Measurements from ENCODE around the gene WFDC12.

Gene WFDC12

DNA sequence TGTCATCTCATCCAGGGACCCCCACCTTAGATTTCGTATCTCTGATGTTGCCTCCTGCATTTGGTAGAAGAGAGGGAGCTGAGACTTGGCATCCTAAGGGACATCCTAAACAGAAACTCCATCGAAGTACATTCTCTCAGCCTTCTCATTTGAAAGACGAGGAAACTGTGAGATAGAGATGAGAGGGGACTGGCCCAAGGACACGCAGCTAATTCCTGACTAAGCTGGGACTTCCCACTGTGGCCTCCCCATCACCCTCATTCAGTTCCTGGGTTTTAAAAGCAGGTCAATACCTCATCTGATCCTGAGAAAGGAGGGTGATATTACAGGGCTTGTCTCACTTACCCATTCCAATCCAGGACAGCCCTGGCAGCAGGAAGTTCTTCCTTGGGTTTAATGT is 8.4 kb downstream of the WFDC12 start:
- FAIRE-seq (no peak), DNase-seq (ENCODE audit: low spot score) (no peak)

DNA sequence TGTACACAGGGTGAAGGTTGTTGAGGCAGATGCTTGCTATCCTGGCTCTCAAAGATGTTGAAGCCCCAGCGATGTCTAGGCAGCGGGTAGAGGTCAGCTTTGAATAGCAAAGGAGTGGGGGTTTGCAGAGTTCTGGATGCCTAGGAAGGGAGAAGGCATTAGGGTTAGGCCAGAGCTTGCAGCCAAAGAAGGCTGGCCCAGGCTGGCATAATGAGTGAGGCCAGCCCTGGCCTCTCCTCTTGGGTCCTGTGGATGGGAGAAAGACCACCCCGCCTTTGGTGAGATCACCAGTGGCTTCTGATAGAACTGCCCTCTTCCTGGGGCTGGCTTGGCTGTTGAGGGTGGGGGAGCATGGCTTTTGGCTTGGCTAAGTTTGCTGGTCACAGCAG is 8.9 kb downstream of the WFDC12 start:
- no peak for FAIRE-seq
- DNase-seq (ENCODE audit: low spot score): no peak

DNA sequence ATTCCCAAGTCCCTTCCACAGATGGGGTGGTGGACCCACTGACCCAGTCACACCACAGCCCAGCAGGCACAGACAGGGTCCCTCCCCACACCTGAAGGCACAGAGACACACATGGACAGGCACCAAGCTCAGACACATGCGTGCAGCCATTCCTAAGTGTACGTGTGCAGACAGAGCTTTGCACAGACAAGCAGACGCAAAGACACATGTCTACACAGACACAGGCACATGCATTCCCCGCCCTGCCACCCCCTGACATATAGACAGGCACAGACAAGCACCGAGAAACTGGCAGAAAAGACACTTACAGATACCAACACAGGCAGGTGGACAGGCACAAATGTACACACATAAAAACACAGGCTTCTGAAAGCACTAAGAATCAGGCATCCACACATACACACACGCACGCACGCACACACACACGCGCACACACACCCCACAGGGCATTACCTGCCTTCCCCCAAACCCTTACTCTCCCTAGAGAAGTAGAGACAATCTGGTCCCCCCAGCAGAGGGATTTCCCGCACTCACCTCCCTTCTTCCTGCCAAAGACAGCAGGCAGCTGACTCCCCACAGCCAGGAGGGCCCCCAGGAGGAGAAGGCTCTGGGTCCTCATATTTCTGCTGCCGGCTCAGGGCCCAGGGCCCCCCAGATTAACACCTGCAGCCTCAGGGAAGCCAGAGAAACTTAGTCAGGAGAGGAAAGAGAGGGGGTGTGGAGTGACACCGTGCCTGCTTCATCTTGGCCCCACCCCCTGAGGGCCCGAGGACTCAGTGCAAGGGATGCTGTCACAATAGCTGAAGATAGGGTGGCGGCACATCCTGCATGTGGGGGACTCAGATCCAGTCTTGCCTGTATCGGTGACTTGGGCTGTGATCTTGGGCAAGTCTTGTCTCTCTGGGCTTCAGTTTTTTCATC is 9.5 kb downstream of the WFDC12 start, which contains the start of gene WFDC5:
Gene WFDC5 (minus strand): TSS at position 710 of the 921 bp plus-strand sequence. CDS start 91 bp downstream, at position 619.
- DNase-seq (ENCODE audit: low spot score): no peak
- no peak for FAIRE-seq

DNA sequence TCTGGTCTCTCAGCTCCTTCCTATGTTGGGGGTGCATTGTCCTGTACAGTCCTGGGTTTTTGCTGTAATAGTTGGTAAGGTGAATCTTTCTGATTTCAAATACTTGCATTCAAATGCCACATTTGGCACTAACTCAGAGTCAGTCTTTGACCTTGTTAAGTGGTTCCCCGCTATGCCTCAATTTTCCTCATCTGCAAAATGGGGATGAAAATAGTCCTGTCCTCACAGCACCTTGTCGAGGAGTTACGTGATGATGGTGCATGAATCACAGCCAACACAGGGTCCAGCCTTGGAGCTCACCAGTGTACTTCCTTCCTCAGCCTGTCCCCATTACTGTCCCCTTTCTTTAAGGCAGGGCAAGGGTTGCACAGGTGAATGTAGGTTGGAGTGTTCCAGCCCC is 10.4 kb downstream of the WFDC12 start:
- FAIRE-seq (no peak), DNase-seq (ENCODE audit: low spot score) (no peak)

DNA sequence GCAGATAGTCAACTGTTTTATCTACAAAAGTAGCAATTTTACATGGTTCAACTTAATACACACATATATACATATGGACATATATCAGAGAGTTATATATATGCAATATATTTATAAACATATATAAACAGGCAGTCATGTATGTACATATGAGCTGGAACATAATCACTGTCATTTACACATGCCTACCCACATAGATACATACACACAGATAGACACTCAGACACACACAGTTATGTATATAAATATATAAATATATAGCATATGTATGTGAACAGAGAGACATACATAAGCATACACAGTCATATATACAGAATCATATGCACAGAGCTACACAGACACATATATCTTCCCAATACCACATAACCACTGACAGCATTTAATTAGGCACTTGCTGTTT is 11.5 kb downstream of the WFDC12 start:
- FAIRE-seq (no peak), DNase-seq (ENCODE audit: low spot score) (no peak)

DNA sequence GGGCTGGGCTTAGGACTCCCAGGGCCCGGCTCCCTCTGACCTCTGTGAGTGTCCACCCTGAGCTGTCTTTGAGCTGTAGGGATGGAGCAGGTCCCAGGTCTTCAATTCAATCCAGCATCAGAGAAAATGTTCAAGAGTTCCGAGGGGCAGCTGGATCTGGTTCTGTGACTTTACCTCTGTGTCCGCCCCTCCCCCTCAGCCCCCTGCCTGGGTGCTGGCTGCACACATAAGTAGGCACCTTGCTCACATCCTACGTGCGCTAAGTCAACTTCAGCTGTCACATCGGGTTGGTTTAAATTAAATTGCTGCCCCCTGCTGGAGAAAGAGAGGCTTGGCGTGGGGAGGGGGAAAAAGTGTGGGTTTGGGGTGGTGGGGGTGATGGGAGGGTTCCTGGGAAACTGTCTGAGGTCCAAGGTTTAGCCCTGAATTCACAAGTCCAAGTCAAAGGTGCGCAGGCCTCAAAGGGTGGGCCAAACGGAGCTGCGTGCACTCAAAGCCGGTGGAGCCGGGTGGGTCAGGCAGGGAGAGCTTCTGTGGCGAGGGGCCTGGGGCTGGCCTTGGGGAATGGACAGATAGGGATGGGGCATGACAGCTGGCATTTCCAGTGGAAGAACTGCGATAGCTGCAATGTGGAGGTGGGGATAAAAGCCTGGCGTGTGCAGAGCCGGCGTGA is 12.3 kb downstream of the WFDC12 start:
- no peak for DNase-seq (ENCODE audit: low spot score)
- no peak for FAIRE-seq

DNA sequence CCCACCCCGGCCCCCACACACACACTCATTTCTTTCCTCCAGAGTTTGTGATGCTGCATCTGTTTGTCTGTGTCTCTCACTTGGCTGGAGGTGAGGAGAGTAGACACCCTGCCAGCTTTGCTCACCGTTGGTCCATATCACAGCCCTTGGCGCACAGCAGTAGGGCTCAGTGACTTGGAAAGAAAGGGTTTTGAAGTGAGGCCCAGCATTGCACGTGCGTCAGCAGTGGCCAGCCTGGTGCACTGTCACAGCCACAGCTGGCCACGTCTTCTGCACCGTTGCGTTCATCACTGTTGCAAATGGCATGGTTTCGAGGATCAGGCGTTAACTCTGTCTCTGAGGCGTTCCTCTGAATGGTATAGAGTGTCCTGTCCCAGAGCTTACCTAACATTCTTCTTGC is 13.0 kb downstream of the WFDC12 start:
- DNase-seq (ENCODE audit: low spot score): no peak
- no peak for FAIRE-seq

DNA sequence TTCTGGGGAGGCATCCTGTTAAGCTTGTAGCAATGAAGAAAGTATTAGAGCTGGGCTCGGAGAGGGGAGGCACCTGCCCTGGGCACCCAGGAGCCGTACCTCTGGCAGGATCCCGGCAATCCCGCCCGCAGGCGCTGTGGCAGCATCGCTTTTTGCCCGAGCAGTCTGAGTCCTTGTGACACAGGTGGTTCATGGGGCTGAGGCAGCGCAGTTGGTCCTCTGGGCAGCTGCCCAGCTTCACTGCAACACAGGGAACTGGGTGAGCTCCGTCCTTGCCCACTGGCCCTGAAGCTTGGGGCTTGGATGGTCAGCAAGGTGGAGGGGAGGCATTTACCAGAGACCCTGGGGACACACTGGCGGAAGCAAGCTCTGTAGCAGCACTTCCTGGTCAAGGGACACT is 14.0 kb downstream of the WFDC12 start:
- FAIRE-seq: no peak
- no peak for DNase-seq (ENCODE audit: low spot score)

DNA sequence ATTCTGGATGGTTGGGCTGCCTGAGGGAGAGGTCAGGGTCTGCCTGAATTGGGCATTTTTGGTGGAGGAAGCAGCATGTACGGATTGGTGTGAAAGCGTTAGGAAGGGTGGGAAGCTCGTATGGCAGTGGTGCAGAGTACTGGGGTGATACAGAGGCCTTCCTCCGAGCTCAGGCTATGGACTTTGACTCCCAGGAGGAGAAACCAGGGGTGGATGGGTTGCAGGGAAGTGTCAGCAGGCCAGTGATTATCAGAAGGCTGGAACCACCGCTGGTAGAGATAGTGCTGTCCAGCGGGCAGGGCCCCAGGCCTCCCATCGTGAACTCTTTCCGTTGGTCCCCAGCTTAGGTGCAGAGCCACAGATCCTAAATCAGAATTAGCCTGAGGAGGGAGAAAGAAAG is 14.6 kb downstream of the WFDC12 start:
- FAIRE-seq: no peak
- no peak for DNase-seq (ENCODE audit: low spot score)

DNA sequence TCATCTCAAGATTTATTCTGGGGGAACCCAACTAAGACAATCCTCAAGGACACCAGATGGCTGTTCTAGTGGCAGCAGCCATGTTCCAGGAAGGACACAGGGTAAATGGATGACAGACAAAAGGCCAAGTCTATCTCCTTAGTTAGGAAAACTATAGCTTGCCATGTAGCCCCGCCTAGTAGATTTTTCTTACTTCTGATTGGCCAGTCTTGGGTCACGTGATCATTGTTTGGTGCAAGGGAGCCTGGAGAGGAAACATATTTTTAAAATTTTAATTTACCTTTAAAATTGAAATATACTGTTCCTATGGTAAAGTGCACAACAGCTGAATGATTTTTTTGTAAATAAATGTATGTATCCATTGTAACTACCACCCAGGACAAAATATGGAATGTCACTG is 18.9 kb downstream of the WFDC12 start:
- no peak for FAIRE-seq
- DNase-seq (ENCODE audit: low spot score): no peak

DNA sequence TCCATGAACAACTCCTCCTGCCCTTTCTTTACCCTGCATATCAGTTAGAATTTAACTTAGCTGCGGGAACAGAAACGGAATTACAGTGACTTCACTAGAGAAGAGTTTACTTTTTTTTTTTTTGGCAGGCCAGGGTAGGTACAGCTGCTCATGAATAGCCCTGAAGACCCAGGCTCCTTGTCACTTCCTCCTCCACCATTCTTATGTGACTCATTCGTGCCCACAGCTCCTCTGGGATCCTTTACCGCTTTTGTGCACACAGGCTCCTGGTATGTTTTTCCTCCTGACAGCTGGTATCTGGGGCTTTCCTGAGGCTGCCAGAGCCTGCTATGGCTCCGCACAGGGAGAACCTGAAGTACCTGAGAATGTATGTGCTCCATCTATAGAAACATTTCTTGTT is 19.5 kb downstream of the WFDC12 start:
- DNase-seq (ENCODE audit: low spot score) (peak; percentile 95), FAIRE-seq (peak; percentile 27)

DNA sequence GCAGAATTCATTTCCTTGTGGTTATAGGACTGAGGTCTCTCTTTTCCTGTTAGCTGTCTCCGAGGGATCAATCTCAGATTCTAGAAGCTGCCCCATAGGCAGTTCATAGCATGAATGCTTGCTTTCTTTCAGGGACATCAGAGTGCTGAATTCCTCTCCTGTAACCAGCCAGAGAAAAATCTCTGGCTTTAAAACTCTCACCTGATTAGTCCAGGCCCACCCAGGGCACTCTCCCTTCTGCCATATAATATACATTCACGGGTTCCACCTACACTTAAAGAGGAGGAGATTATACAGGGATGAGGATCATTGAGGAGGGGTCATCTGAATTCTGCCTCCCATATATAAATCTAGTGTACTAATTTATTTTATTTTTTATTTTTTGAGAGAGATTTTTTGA is 21.2 kb downstream of the WFDC12 start:
- no peak for FAIRE-seq
- no peak for DNase-seq (ENCODE audit: low spot score)

DNA sequence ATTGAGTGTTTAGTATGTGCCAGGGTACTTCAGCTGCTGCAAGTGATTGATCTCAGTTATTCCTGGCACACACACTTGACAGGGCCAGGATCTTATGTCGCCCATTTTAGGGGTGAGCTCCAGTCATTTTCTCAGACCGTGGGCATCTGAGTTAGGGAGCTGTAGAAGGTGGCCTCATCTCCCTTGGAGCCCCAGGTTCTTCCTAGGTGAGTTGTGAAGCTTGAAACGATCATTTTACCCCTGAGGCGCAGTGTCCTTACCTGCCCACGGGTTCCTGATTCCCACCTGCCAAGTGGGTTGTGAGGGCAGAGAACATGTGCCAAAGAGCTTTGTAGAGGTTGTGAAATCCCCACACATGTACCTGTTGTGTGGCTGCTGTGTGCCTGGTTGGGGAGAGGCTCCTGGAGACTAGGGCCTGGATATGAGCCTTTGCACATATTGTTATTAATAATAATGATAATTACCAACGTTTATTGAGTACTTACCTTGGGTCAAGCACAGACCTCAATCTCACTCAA is 22.9 kb downstream of the WFDC12 start:
- DNase-seq (ENCODE audit: low spot score): no peak
- FAIRE-seq: no peak

DNA sequence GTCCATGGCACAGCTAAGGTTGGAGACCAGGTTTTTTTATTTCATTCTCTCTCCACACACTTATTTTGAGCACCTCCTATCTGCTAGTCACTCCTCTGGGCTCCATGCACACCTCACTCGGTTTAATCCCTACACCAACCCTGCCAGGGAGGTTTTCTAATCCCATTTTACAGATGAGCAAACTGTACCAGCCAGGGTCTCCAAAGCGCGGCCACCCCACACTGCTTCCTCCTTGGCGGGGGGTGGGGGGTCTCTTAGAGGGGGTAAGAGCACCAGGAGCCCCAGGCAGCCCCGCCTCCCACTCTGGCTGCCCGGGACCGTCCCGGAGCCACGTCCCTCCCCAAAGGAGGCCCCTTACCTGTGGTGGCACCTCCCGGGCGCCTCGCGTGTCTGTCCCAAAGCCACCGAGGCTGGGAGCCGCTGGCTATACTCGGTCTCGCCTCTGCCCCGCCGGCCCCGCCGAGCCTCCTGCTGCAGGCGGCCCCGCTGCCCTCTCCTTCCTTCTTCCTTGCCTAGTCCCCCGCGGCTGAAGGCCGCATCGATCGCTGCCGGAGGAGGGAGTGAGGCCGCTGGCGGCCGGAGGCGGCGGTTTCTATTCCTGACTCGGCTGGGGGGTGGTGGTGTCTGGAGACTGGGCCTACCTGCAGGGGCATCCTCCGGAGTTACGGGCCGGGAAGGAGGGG is 23.6 kb downstream of the WFDC12 start, which contains the start of gene KCNS1:
Gene KCNS1 (minus strand): TSS at position 565 of the 683 bp plus-strand sequence. CDS start 1,891 bp downstream, outside the sequence.
- FAIRE-seq (no peak), DNase-seq (ENCODE audit: low spot score) (no peak)

DNA sequence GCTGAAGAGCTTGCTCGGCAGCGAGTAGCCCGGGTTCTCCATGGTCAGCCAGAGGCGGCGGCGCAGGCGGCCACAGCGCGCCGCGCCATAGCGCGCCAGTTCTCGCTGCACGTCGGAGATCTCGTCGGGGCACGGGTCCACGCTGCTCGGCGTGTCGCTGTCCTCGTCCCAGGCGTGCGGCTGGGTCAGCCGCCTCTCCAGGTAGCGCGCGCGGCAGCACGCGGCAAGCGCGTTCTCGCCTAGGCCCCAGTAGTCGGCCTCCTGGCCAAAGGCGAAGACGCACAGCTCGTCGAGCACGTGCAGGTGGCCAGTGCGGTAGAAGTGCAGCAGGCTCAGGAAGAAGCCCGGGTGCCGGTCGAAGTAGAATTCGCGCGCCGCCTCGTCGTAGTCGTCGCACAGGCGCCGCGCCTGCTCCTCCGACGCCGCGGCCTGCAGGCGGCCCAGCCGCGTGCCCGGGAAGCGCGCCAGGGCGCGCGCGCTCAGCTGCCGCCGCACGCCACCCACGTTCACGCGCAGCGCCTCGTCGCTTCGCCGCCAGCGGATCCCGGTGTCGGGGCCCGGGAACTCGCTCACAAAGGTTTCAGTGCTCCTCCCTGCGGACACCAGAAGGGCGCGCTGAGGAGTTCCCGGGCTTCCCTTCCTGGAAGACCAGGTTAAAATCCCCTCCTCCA is 26.0 kb downstream of the WFDC12 start:
- FAIRE-seq (no peak), DNase-seq (ENCODE audit: low spot score) (no peak)

DNA sequence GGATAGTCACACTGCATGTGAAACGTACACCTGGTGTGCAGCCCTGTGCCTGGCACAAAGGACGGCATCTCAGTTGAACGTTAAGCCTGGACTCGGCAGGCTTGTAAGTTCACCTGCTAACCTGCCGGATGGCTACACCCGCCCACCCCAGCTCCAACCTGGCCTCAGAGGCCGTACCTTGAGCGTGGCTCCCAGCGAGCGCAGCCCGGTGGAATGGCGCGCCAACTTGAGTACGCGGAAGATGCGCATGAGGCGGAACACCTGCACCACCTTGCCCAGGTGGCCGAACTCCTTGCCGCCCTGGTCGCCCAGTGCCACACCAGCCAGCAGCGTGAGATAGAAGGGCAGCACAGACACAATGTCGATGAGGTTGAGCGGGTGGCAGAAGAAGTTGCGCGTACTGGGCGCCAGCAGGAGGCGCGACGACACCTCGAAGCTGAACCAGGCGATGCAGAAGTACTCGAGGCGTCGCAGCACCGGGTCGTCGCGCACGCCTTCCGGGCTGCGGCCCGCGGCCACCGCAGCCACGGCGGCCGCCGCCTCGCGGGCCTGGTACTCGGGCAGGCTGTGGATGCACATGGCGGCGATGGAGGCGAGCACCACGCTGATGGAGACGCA is 26.7 kb downstream of the WFDC12 start:
- FAIRE-seq (no peak), DNase-seq (ENCODE audit: low spot score) (no peak)

DNA sequence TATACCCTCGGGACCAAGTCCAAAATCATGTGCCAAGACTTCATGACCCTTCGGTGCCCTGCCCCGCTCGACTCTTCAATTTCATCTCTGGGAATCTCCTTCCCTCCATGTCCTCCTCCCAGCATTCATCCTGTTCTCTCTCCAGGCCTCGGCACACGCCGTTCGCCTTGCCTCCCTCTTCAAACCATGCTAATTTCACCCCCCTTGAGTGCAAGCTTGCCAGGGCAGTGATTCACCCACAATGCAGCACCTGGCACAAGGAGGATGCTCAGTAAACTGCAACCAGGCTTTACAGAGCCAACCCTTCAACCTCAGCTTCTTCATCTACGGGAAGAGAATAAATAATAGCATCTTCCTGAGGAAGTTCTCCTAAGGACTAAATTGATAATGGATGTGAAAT is 27.5 kb downstream of the WFDC12 start:
- no peak for FAIRE-seq

DNA sequence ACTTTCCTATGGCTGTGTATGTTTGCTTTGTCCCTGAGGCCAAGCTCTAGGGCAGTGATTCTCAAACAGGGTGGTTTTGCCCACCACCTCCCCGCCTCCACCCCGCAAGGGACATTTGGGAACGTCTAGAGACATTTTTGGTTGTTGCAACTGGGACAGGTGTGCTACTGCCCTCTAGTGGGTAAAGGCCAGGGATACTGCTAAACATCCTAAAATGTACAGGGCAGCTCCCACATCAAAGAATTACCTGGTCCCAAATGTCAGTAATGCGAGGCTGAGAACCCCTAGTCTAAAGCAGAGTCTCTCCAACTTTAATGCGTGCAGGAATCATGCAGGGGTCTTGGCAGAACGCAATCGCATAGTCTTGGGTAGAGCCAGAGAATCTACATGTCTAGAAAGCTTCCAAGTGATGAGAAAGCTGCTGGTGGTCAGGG is 28.4 kb downstream of the WFDC12 start:
- FAIRE-seq (peak; percentile 84), DNase-seq (ENCODE audit: low spot score) (peak; percentile 78)

More for the DNA sequence above, 27.5 kb downstream of the WFDC12 start:
- no peak for DNase-seq (ENCODE audit: low spot score)

DNA sequence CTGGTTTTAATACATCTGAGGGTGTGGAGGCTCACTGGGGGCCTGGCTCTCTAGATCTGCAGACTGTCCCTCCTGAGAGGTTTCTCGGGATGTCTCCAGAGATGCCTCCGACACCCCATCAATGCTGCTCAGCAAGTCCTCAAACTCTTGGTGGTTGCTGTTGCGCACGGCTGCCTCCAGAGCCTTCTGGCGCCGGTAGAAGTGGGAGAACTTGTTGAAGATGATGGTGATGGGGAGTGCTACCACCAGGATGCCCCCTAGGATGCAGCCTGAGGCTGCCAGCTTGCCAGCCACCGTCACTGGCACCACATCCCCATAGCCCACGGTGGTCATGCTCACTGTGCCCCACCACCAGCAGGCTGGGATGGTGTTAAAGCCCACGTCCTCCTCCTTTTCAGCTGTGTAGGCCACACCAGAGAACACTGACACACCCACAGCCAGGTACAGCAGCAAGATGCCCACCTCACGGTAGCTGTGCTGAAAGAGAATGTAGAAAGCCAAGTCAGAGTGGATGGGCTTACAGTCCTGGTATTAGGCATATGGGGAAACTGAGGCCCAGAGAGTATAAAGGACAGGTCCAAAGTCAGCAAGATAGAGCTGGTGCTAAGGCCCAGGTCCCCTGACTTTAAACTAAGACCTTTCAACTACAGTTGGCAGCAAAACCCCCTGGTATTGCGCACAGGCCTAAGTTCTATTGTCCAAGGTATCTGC is 29.2 kb downstream of the WFDC12 start:
- FAIRE-seq: peak; percentile 27

DNA sequence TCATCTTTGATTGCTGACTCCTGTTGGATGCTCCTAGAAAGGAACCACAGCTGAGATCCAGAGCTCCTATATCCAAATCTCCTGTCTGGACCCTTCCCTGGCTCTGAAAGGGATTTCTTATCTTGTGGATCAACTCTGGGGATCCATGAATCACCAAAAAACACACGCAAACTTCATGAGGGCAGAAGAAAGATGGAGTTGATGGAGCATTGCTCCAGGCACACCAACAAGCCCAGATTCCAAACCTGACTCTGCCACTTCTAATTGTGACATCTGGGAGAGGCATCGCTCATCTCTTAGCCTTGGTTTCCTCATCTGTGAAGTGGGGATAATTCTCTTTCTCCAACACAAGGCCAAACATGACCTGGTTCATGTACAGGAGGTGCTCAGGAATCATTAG is 30.1 kb downstream of the WFDC12 start:
- DNase-seq (ENCODE audit: low spot score): no peak
- no peak for FAIRE-seq

More for the DNA sequence above, 29.2 kb downstream of the WFDC12 start:
- no peak for DNase-seq (ENCODE audit: low spot score)
